GM12873 (cell line): ENCODE measurements around the gene PRKCE.

Experiments used
- CTCF ChIP-seq: IDR thresholded peaks from 2 replicates; pipeline ENCODE4 v1.5.1; 2012; ENCODE audit warnings: low read depth, mild to moderate bottlenecking, moderate library complexity, low read length, control low read depth; ENCODE audit not compliant: insufficient read depth; ENCODE audit errors: missing control alignments

The PRKCE gene

DNA sequence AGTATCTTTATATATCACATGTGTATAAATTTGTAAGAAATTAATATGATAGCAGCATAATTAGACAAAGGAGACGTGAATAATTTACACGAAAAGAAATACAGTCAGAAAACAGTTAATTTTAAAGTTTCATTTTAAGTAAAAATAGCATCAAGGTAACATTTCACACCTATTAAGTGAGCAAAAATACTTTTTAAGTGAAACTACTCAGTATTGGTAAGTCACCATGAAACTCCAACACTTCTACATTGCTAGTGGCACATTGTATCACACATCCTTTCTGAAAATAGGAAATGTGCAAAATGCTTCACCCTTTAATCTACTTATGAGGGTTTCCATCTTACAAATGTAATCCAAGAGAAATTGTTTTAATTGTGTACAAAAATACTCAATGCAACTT is 357.8 kb downstream of the PRKCE start:
- no peak for TF ChIP-seq CTCF

DNA sequence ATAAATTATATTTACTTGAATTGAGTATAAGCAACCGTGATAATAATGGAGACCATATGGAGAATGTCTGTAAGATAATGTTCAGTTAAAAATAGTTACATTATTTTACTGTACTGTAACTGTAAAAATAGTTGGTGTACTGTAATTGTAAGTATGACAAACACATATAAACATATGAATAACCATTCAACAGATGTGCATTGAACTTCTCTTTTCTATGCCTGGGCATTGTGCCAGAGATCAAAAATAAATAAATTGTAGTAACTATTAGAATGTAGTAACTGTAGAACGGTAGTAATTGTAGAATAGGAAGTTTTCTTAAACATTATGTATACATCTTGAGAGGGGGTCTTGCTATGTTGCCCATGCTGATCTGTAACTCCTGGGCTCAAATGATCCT is 358.3 kb downstream of the PRKCE start:
- TF ChIP-seq CTCF, result no peak

DNA sequence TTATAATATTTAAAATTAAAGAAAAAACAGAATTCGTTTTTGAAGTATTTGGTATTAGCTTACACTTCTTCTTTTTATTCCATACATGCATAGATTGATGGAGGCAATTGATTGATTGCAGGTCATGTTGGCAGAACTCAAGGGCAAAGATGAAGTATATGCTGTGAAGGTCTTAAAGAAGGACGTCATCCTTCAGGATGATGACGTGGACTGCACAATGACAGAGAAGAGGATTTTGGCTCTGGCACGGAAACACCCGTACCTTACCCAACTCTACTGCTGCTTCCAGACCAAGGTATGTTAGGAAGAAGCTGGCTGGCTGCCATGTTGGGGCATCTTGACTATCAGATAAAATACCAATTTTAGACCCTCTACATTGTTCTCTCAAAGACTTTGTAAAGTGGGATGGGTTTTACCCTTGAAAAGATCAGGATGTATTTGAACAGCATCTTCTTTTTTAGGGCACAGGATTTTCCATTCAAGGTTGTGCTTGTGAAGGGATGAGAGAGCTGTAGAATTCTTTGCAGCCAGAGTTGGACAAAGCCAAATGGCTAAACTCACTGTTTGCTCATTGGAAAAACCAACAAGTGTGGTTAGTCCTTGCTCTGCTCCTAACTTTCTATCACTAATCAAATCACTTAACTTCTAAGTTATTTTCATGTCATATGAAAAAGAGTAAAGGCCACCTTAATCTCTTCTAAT is 358.9 kb downstream of the PRKCE start:
- no peak for TF ChIP-seq CTCF

GRCh38 chr2:46010925-46011490 is 359.5 kb downstream of the PRKCE start:
- peak; percentile 52 for TF ChIP-seq CTCF

DNA sequence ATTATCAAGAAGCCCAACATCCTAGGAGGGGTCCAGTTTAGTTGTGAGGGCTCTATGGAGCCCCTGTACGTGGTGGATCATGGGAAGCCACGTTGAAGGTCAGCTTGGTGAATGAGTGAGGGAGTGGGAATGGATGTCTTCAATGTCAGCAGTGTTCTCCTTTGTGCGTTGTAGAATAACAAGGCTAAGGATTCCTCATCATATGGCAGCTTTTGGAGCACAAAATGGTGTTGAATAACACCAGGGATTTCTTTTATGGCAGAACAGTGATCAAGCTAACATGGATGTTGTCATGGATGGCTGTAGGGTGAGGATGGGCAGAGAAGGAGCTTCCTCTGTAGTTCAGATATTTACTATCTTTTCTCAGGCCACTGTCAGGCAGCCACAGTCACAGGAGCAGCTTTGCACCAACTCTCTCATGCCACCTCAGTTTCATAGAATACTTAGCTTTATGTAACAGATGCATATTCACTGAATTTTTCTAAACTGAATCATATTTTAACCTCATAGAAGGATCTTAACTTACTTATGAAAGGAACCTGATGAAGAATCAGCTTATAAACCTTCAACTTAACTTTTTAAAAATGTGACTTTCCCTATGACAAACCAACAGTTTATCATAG is 361.3 kb downstream of the PRKCE start:
- no peak for TF ChIP-seq CTCF

DNA sequence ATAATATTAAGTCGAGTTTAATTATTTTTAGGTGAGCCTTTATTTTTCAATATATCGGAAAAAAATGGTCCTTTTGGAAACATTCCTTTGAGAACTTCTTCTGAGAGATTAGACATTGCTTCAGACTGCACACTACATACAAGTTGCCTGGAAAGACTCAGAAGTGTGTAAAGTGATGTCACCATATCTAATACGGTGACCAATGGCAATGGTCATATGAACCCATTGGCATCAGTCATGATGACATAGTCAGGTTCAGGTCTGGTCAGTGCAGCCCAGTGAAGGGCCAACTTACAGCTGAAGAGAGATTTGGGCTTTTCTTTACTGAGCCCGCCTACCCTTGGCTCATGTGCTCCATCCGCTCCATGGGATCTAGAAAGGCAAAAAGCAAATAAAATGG is 362.3 kb downstream of the PRKCE start:
- no peak for TF ChIP-seq CTCF

GRCh38 chr2:46014911-46015654 is 363.6 kb downstream of the PRKCE start:
- no peak for TF ChIP-seq CTCF
